HG02884 (cell line): ENCODE measurements around the gene DOCK2.

Experiments
- ATAC-seq: cut with Tn5 transposase; IDR thresholded peaks from one replicate; pipeline ENCODE4 v1.9.1; 2021; ENCODE audit warnings: mild to moderate bottlenecking, moderate library complexity; ENCODE audit not compliant: unreplicated experiment

The DOCK2 gene

GRCh38 chr5:169970911-169971765 is 334.1 kb downstream of the DOCK2 start:
- no peak for ATAC-seq

GRCh38 chr5:169971780-169972179 is 334.7 kb downstream of the DOCK2 start:
- ATAC-seq: no peak

GRCh38 chr5:169973056-169973455 is 336.0 kb downstream of the DOCK2 start:
- ATAC-seq: no peak

- no peak for ATAC-seq
Measured at GRCh38 chr5:169974121-169974770, 337.2 kb downstream of the DOCK2 start.

- no peak for ATAC-seq
Measured at GRCh38 chr5:169978714-169979113, 341.6 kb downstream of the DOCK2 start.

GRCh38 chr5:169979871-169980270 is 342.8 kb downstream of the DOCK2 start:
- no peak for ATAC-seq

- ATAC-seq: no peak
Measured at GRCh38 chr5:169980418-169981053, 343.5 kb downstream of the DOCK2 start, which contains the start of gene INSYN2B. INSYN2B (minus strand) TSS chr5:169980495; CDS start chr5:169883898, 96,597 bp downstream.

- no peak for ATAC-seq
Measured at GRCh38 chr5:169988206-169988605, 351.1 kb downstream of the DOCK2 start.

- no peak for ATAC-seq
Measured at GRCh38 chr5:169988947-169989346, 351.9 kb downstream of the DOCK2 start.

- ATAC-seq: no peak
Measured at GRCh38 chr5:169989365-169989764, 352.3 kb downstream of the DOCK2 start.

- no peak for ATAC-seq
Measured at GRCh38 chr5:169991115-169991869, 354.2 kb downstream of the DOCK2 start.

GRCh38 chr5:169992789-169993484 is 355.9 kb downstream of the DOCK2 start:
- no peak for ATAC-seq

- no peak for ATAC-seq
Measured at GRCh38 chr5:169993485-169993790, 356.4 kb downstream of the DOCK2 start.

- ATAC-seq: no peak
Measured at GRCh38 chr5:169997798-169998197, 360.7 kb downstream of the DOCK2 start.

- no peak for ATAC-seq
Measured at GRCh38 chr5:169999621-170000020, 362.5 kb downstream of the DOCK2 start.

- ATAC-seq: no peak
Measured at GRCh38 chr5:170000155-170000554, 363.1 kb downstream of the DOCK2 start.

- ATAC-seq: no peak
Measured at GRCh38 chr5:170006021-170006420, 368.9 kb downstream of the DOCK2 start.

- no peak for ATAC-seq
Measured at GRCh38 chr5:170008376-170008775, 371.3 kb downstream of the DOCK2 start.

- no peak for ATAC-seq
Measured at GRCh38 chr5:170010595-170010994, 373.5 kb downstream of the DOCK2 start.

- ATAC-seq: no peak
Measured at GRCh38 chr5:170011751-170012150, 374.7 kb downstream of the DOCK2 start.

GRCh38 chr5:170012622-170013021 is 375.5 kb downstream of the DOCK2 start:
- ATAC-seq: no peak
